Fibroblast of villous mesenchyme (primary cell): ENCODE measurements around the gene ZNF805. TPM values are rescaled to one million over a fixed set of nuclear protein-coding genes. Genes with fewer than 3 reads are reported as not detected.
A peak's percentile ranks its signal among the peaks of the same experiment; 100 is the strongest.

Experiments
- DNase-seq: peaks from one replicate; pipeline ENCODE4 v3.0.0-alpha.2; 2010; ENCODE audit warnings: low read depth
- H3K4me3 ChIP-seq: 2 replicates; pipeline ENCODE4 v1.5.1; 2011; ENCODE audit warnings: low read depth, mild to moderate bottlenecking, low read length
- CTCF ChIP-seq: IDR thresholded peaks from 2 replicates; pipeline ENCODE4 v1.5.1; 2012; ENCODE audit warnings: low read depth, mild to moderate bottlenecking, low read length; ENCODE audit not compliant: insufficient read depth
- total RNA-seq: library from RNA; depleted of rRNA; stranded (reverse); fragments of >200 nt; gene quantifications from 2 replicates; pipeline ENCODE4 v1.2.3, GENCODE V29; 2012

Gene ZNF805
- total RNA-seq, 1 donor: 28.1 TPM

GRCh38 chr19:57292547-57292946 is 52.1 kb downstream of the ZNF805 start:
- no peak overlapping the region for H3K4me3 ChIP-seq
- DNase-seq: no peak
- TF ChIP-seq CTCF: no peak

GRCh38 chr19:57293719-57294118 is 53.3 kb downstream of the ZNF805 start:
- no peak for TF ChIP-seq CTCF
- H3K4me3 ChIP-seq: no peak overlapping the region
- DNase-seq: no peak

GRCh38 chr19:57302020-57302465 is 61.6 kb downstream of the ZNF805 start:
- DNase-seq: peak; percentile 92
- H3K4me3 ChIP-seq: no peak overlapping the region
- peak; percentile 5 for TF ChIP-seq CTCF

- TF ChIP-seq CTCF: no peak
- DNase-seq: no peak
These were observed 62.4 kb downstream of the ZNF805 start for GRCh38 chr19:57302727-57303401.

More at GRCh38 chr19:57302727-57303401, 62.4 kb downstream of the ZNF805 start:
- no peak overlapping the region for H3K4me3 ChIP-seq

Other genes starting within 250 kb of the ZNF805 start
- gene USP29, start 120.6 kb upstream of the ZNF805 start, total RNA-seq: under 0.01 TPM in 1 of 2 replicates, not detected in the other
- gene ZIM3, start 95.4 kb upstream of the ZNF805 start, total RNA-seq: not detected in 2 replicates
- not detected in 2 replicates for gene DUXA, start 73.1 kb upstream of the ZNF805 start, total RNA-seq
- gene ZNF264, start 49.1 kb upstream of the ZNF805 start, total RNA-seq: 25.5 and 25.8 TPM in 2 replicates
- 0.43 and 0.64 TPM in 2 replicates for gene AURKC, start 9.6 kb upstream of the ZNF805 start, total RNA-seq
- gene ZNF460, start 39.9 kb downstream of the ZNF805 start, total RNA-seq: 86.0 and 91.1 TPM in 2 replicates
- gene ZNF543, start 79.8 kb downstream of the ZNF805 start, total RNA-seq: 9.7 and 10.4 TPM in 2 replicates
- 9.0 and 11.2 TPM in 2 replicates for gene ZNF304, start 110.6 kb downstream of the ZNF805 start, total RNA-seq
- gene TRAPPC2B, start 122.9 kb downstream of the ZNF805 start, total RNA-seq: 8.4 and 11.7 TPM in 2 replicates
- 1.9 and 6.0 TPM in 2 replicates for gene ZNF547, start 122.9 kb downstream of the ZNF805 start, total RNA-seq
- 15.8 and 19.0 TPM in 2 replicates for gene ZNF548, start 149.2 kb downstream of the ZNF805 start, total RNA-seq
- 10.4 and 15.1 TPM in 2 replicates for gene ZNF17, start 170.5 kb downstream of the ZNF805 start, total RNA-seq
- gene ZNF749, start 194.7 kb downstream of the ZNF805 start, total RNA-seq: 10.8 and 11.0 TPM in 2 replicates
- gene VN1R1, start 216.5 kb downstream of the ZNF805 start, total RNA-seq: 0.32 and 0.86 TPM in 2 replicates
- gene ZNF772, start 236.9 kb downstream of the ZNF805 start, total RNA-seq: 10.8 and 16.1 TPM in 2 replicates
- gene ZNF419, start 247.1 kb downstream of the ZNF805 start, total RNA-seq: 10.4 and 13.5 TPM in 2 replicates